Endothelial cell of umbilical vein (primary cell): Measurements from ENCODE around the gene SLC22A17.

Source experiments
- FOS ChIP-seq: IDR thresholded peaks from 2 replicates; pipeline ENCODE4 v1.6.1; 2011; ENCODE audit warnings: mild to moderate bottlenecking, low read length, moderate library complexity, borderline replicate concordance; ENCODE audit not compliant: insufficient read depth
- MYC ChIP-seq: IDR thresholded peaks from one replicate; pipeline ENCODE4 v1.6.1; 2011; ENCODE audit warnings: mild to moderate bottlenecking, low read depth, low read length
- POLR2A ChIP-seq: IDR thresholded peaks from 2 replicates; pipeline ENCODE4 v1.6.1; 2012; ENCODE audit warnings: low read depth, mild to moderate bottlenecking, control low read depth, low read length
- POLR2AphosphoS5 ChIP-seq: IDR thresholded peaks from 2 replicates; pipeline ENCODE4 v1.6.1; 2012; ENCODE audit warnings: low read depth, mild to moderate bottlenecking, control low read depth, low read length, moderate library complexity; ENCODE audit not compliant: insufficient read depth
- TF ChIP-seq, protein P1 (sequence below), 2 donors: IDR thresholded peaks; 1 replicate in 1 of 2; 2 replicates in 1 of 2; pipeline ENCODE4 v1.5.1; 2011; ENCODE audit warnings: low read length in 2 of 2, mild to moderate bottlenecking in 2 of 2, moderate library complexity in 2 of 2, control low read depth in 1 of 2, inconsistent platforms in 1 of 2, low read depth in 1 of 2; ENCODE audit not compliant: insufficient read depth in 1 of 2; ENCODE audit errors: extremely low read depth in 1 of 2
- TF ChIP-seq, protein P2 (sequence below): IDR thresholded peaks from 2 replicates; pipeline ENCODE4 v1.6.1; 2011; ENCODE audit not compliant: insufficient read depth, insufficient read length

DNA sequence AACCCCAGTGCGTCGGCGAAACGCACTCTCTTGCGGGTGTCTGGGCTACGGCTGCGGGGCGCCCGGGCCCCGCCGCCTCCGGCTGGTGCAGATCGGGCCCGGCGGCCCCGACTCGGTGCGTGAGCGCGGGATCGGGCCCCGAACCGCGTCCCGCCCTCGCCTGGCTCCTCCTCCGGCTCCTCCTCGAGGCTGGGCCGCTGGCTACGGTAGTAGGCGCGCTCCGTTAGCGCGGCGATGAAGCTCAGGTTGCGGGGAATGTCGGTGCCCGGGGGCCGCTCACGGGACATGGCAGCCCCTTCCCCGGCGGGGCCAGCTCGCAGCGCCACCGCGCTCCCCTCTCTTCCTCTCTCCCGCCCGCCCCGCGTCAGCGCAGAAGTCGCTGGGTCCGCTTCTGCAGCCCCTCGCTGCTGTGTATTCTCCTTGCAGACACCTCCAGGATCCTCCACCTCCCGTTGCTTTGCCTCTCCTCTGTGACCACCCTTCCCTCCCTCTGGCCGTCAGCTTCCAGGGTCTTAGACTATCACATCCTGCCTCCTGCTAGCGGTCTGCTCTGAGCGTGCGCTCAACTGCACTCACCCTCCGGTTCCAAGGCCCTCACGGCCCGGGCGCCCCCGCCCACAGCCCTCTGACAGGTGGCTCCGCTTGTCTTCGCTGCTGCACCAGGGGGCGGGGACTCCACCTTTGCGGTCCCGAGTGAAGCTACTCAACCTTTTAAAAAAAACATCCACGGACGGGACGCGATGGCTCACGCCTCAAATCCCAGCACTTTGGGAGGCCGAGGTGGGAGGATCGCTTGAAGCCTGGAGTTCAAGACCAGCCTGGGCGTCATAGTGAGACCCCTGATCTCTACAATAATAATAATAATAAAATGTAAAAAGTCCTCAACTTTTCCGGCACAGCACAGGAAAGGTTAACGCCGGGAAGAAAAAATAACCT lies 50.1 kb downstream of the SLC22A17 start, which contains the start of gene PPP1R3E:
- peak; percentile 88 for TF ChIP-seq POLR2A
- TF ChIP-seq FOS = no peak
- TF ChIP-seq, protein P1, sequence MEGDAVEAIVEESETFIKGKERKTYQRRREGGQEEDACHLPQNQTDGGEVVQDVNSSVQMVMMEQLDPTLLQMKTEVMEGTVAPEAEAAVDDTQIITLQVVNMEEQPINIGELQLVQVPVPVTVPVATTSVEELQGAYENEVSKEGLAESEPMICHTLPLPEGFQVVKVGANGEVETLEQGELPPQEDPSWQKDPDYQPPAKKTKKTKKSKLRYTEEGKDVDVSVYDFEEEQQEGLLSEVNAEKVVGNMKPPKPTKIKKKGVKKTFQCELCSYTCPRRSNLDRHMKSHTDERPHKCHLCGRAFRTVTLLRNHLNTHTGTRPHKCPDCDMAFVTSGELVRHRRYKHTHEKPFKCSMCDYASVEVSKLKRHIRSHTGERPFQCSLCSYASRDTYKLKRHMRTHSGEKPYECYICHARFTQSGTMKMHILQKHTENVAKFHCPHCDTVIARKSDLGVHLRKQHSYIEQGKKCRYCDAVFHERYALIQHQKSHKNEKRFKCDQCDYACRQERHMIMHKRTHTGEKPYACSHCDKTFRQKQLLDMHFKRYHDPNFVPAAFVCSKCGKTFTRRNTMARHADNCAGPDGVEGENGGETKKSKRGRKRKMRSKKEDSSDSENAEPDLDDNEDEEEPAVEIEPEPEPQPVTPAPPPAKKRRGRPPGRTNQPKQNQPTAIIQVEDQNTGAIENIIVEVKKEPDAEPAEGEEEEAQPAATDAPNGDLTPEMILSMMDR (IDR thresholded peaks at IDR 0.05; ENCODE audit: extremely low read depth in 1 of 2, insufficient read depth in 1 of 2, low read depth in 1 of 2, low read length in 2 of 2) = no peak
- peak; percentile 58 for TF ChIP-seq POLR2AphosphoS5
- TF ChIP-seq MYC = no peak
- TF ChIP-seq, protein P2, sequence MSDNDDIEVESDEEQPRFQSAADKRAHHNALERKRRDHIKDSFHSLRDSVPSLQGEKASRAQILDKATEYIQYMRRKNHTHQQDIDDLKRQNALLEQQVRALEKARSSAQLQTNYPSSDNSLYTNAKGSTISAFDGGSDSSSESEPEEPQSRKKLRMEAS = no peak
